PFSK-1 (cell line): ENCODE data around the gene MSL2.

Experiments
- FOXP2 ChIP-seq: optimal IDR thresholded peaks from 2 replicates; pipeline ENCODE3; 2011; ENCODE audit warnings: borderline replicate concordance, control low read depth, inconsistent platforms; ENCODE audit not compliant: insufficient read depth; ENCODE audit errors: extremely low read length, extremely low read depth
- SIN3A ChIP-seq: IDR thresholded peaks from 2 replicates; pipeline ENCODE4 v1.6.1; 2012; ENCODE audit warnings: mild to moderate bottlenecking, low read length, moderate library complexity, borderline replicate concordance; ENCODE audit not compliant: insufficient read depth
- TAF1 ChIP-seq: IDR thresholded peaks from 2 replicates; pipeline ENCODE4 v1.6.1; 2012; ENCODE audit warnings: low read length, control low read depth, borderline replicate concordance; ENCODE audit not compliant: insufficient read depth
- TF ChIP-seq, protein P1 (sequence below), 2 experiments: IDR thresholded peaks; 2 replicates each; pipeline versions ENCODE4 v1.6.1 to v1.8.0; 2011 to 2012; ENCODE audit warnings: low read depth in 2 of 2, low read length in 2 of 2, control low read depth in 1 of 2, inconsistent platforms in 1 of 2, mild to moderate bottlenecking in 1 of 2, moderate library complexity in 1 of 2; ENCODE audit not compliant: insufficient read depth in 1 of 2

- TF ChIP-seq TAF1 (no peak), SIN3A (no peak), FOXP2 (no peak)
- TF ChIP-seq, protein P1, sequence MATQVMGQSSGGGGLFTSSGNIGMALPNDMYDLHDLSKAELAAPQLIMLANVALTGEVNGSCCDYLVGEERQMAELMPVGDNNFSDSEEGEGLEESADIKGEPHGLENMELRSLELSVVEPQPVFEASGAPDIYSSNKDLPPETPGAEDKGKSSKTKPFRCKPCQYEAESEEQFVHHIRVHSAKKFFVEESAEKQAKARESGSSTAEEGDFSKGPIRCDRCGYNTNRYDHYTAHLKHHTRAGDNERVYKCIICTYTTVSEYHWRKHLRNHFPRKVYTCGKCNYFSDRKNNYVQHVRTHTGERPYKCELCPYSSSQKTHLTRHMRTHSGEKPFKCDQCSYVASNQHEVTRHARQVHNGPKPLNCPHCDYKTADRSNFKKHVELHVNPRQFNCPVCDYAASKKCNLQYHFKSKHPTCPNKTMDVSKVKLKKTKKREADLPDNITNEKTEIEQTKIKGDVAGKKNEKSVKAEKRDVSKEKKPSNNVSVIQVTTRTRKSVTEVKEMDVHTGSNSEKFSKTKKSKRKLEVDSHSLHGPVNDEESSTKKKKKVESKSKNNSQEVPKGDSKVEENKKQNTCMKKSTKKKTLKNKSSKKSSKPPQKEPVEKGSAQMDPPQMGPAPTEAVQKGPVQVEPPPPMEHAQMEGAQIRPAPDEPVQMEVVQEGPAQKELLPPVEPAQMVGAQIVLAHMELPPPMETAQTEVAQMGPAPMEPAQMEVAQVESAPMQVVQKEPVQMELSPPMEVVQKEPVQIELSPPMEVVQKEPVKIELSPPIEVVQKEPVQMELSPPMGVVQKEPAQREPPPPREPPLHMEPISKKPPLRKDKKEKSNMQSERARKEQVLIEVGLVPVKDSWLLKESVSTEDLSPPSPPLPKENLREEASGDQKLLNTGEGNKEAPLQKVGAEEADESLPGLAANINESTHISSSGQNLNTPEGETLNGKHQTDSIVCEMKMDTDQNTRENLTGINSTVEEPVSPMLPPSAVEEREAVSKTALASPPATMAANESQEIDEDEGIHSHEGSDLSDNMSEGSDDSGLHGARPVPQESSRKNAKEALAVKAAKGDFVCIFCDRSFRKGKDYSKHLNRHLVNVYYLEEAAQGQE (IDR thresholded peaks at IDR 0.05; ENCODE audit: insufficient read depth in 1 of 2, low read depth in 2 of 2, low read length in 2 of 2): no peak
These were observed 8.3 kb downstream of the MSL2 start for GRCh38 chr3:136187868-136188267.
